GM12878 (cell line): ENCODE data around the gene ANO5. TPM values are rescaled to one million over a fixed set of nuclear protein-coding genes. Genes with fewer than 3 reads are reported as not detected.

ENCODE experiments used
- ATAC-seq: fragments of 200-7000 bp; cut with Tn5 transposase; 3 replicates; pipeline ENCODE4 v1.9.1; 2020; ENCODE audit warnings: mild to moderate bottlenecking, moderate library complexity
- BruUV-seq: library from RNA; stranded (reverse); fragments of 400-500 nt; replicated peaks from 2 replicates; lab custom pipeline; 2021; lab: Mats Ljungman, UMichigan
- CTCF ChIA-PET: fragments of 300-600 bp; sonication (Branson Sonifier 250); formaldehyde crosslinking; extraction: SDS; loops from one replicate; lab custom pipeline; 2021; ENCODE audit warnings: inconsistent platforms; lab: Yijun Ruan, JAX
- POLR2A ChIA-PET: fragments of 350-600 bp; formaldehyde crosslinking; extraction: SDS; loops from one replicate; lab custom pipeline; 2021; ENCODE audit warnings: inconsistent platforms; lab: Charles Lee
- RAD21 ChIA-PET: fragments of 300-600 bp; sonication (Branson Sonifier 250); formaldehyde crosslinking; loops from one replicate; lab custom pipeline; 2023; ENCODE audit warnings: antibody characterized with exemption; ENCODE audit not compliant: unreplicated experiment; lab: Charles Lee
- SMC1A ChIA-PET: fragments of 300-600 bp; sonication (Branson Sonifier 250); formaldehyde crosslinking; loops from one replicate; lab custom pipeline; 2023; ENCODE audit not compliant: unreplicated experiment, uncharacterized antibody; lab: Charles Lee
- DNase-seq: peaks from one replicate; pipeline ENCODE4 v3.0.0-alpha.2; 2011; ENCODE audit warnings: low read depth, low spot score
- FAIRE-seq: peaks from 3 replicates; lab custom pipeline; 2011; peaks lifted over from hg19 to GRCh38; lab: Jason Lieb, UNC
- H2AFZ ChIP-seq: 2 replicates; pipeline ENCODE4 v1.6.0; 2011; ENCODE audit warnings: low read depth, low read length, control low read depth; ENCODE audit not compliant: control insufficient read depth
- H3K27ac ChIP-seq: 2 replicates; pipeline ENCODE4 v1.5.1; 2011; ENCODE audit warnings: control low read depth; ENCODE audit not compliant: control insufficient read depth, insufficient read depth
- H3K27me3 ChIP-seq, 2 experiments: replicated peaks in 1 of 2; 2 replicates each; pipeline versions ENCODE4 v1.6.0 to v1.6.1; 2011; ENCODE audit warnings: low read length in 1 of 2; ENCODE audit not compliant: control insufficient read depth in 2 of 2, insufficient read depth in 2 of 2
- H3K36me3 ChIP-seq, 2 experiments: 2 replicates each; pipeline ENCODE4 v1.5.1; 2011; ENCODE audit warnings: low read length in 1 of 2; ENCODE audit not compliant: control insufficient read depth in 2 of 2, insufficient read depth in 2 of 2
- H3K4me1 ChIP-seq: 2 replicates; pipeline ENCODE4 v1.6.1; 2011; ENCODE audit warnings: mild to moderate bottlenecking, low read length, moderate library complexity, mixed read lengths; ENCODE audit not compliant: control insufficient read depth, insufficient read depth
- H3K4me2 ChIP-seq: 2 replicates; pipeline ENCODE4 v1.6.0; 2011; ENCODE audit warnings: control low read depth; ENCODE audit not compliant: control insufficient read depth, insufficient read depth
- H3K4me3 ChIP-seq: fragments of 200-600 bp; sonication (generic); 2 replicates; pipeline ENCODE4 v1.5.1; 2016
- H3K79me2 ChIP-seq: 2 replicates; pipeline ENCODE4 v1.6.0; 2011; ENCODE audit warnings: low read length; ENCODE audit not compliant: control insufficient read depth, insufficient read depth
- H3K9ac ChIP-seq: 2 replicates; pipeline ENCODE4 v1.8.0; 2011; ENCODE audit warnings: low read length, control low read depth, mixed read lengths; ENCODE audit not compliant: control insufficient read depth, insufficient read depth
- H3K9me3 ChIP-seq: replicated peaks from 3 replicates; pipeline ENCODE4 v1.5.1; 2011; ENCODE audit warnings: mild to moderate bottlenecking, low read length; ENCODE audit not compliant: control insufficient read depth, insufficient read depth
- H4K20me1 ChIP-seq: 2 replicates; pipeline ENCODE4 v1.6.0; 2011; ENCODE audit not compliant: control insufficient read depth, insufficient read depth
- CBX3 ChIP-seq: fragments of 200-600 bp; sonication (generic); IDR thresholded peaks from 2 replicates; pipeline ENCODE4 v1.6.1; 2016; ENCODE audit warnings: low read depth, borderline replicate concordance
- DPF2 ChIP-seq: fragments of 450-650 bp; IDR thresholded peaks from 2 replicates; pipeline ENCODE4 v1.6.1; 2017; ENCODE audit warnings: mild to moderate bottlenecking
- NR2F1 ChIP-seq: fragments of 450-650 bp; conservative IDR thresholded peaks from 2 replicates; pipeline ENCODE4 v1.6.1; 2017; ENCODE audit warnings: mild to moderate bottlenecking
- REST ChIP-seq: IDR thresholded peaks from 2 replicates; pipeline ENCODE4 v1.6.1; 2012; ENCODE audit warnings: mild to moderate bottlenecking, low read depth, low read length
- SIN3A ChIP-seq: IDR thresholded peaks from 2 replicates; pipeline ENCODE4 v1.6.1; 2012; ENCODE audit warnings: low read depth, low read length, improper control_type of control experiment
- SP1 ChIP-seq: IDR thresholded peaks from one replicate; pipeline ENCODE4 v1.6.1; 2011; ENCODE audit warnings: low read depth, low read length
- SPI1 ChIP-seq: IDR thresholded peaks from 2 replicates; pipeline ENCODE4 v1.6.1; 2011; ENCODE audit warnings: low read depth, mild to moderate bottlenecking, low read length, moderate library complexity, borderline replicate concordance; ENCODE audit not compliant: insufficient read depth
- USF2 ChIP-seq: IDR thresholded peaks from 2 replicates; pipeline ENCODE4 v1.6.1; 2011; ENCODE audit warnings: low read depth, low read length, improper control_type of control experiment, borderline replicate concordance
- YBX1 ChIP-seq: fragments of 450-650 bp; IDR thresholded peaks from 2 replicates; pipeline ENCODE4 v1.6.1; 2016; ENCODE audit warnings: antibody characterized with exemption
- ZNF207 ChIP-seq: fragments of 450-650 bp; IDR thresholded peaks from 2 replicates; pipeline ENCODE4 v1.6.1; 2014; ENCODE audit warnings: antibody characterized with exemption, mild to moderate bottlenecking, borderline replicate concordance
- in situ Hi-C: fragments of 300-500 bp; cut with MboI; formaldehyde crosslinking; loops from 9 replicates; pipeline ENCODE4 v1.14.3; 2018; ENCODE audit warnings: mixed read lengths
- intact Hi-C: fragments of 100-400 bp; cut with micrococcal nuclease; formaldehyde crosslinking; loops from one replicate; pipeline ENCODE4 v1.14.2; 2022; ENCODE audit not compliant: unreplicated experiment
- polyA plus RNA-seq, 11 experiments: library from polyadenylated mRNA; depleted of rRNA in 4 of 11; unstranded in 6 of 11; stranded (reverse) in 5 of 11; fragments of >200 nt; fragmentation: Nextera tagmentation in 4 of 11; fragmentation: Illumina TruSeq in 1 of 11; extraction: Ambion mirVana in 4 of 11; extraction: Trizol in 1 of 11; gene quantifications; 1 replicate in 1 of 11; 2 replicates in 10 of 11; pipeline versions ENCODE4 v1.2.1 to v1.2.3, GENCODE V29; 2011 to 2016; ENCODE audit warnings: inconsistent platforms in 2 of 11, missing spikeins in 2 of 11, low read depth in 1 of 11
- total RNA-seq, 4 experiments: library from RNA; depleted of rRNA in 3 of 4; stranded (reverse); fragments of >200 nt in 3 of 4; fragmentation: Illumina TruSeq in 1 of 4; extraction: Trizol in 1 of 4; gene quantifications; 2 replicates each; pipeline versions ENCODE4 v1.2.1 to v1.2.3, GENCODE V29; 2013 to 2021
- TF ChIP-seq, protein P1 (sequence below): fragments of 450-650 bp; IDR thresholded peaks from 2 replicates; pipeline ENCODE4 v1.6.1; 2017; ENCODE audit warnings: mild to moderate bottlenecking, low read depth, inconsistent platforms; ENCODE audit not compliant: poor library complexity, severe bottlenecking
- TF ChIP-seq, protein P2 (sequence below): IDR thresholded peaks from 2 replicates; pipeline ENCODE4 v1.6.1; 2012; ENCODE audit warnings: improper control_type of control experiment, low read depth, low read length; ENCODE audit not compliant: insufficient replicate concordance

ANO5 gene
- total and polyA plus RNA-seq, 10 of the 15 experiments (the other 5 are each of a cell fraction or from before 2014, with no cell fraction given): 1.6 to 10.2 (median 4.1) TPM

- ChIA-PET RAD21 (no interaction called here), SMC1A (interaction anchor here (1.0 kb wide), 1 partner anchor 9 kb away, joined by 3 read pairs; no protein-coding TSS in a partner anchor), POLR2A (no interaction called here), CTCF (interaction anchor here (1.0 to 1.7 kb wide), 4 partner anchors 9 to 80 kb away, joined by 3 to 10 read pairs (median 4); no protein-coding TSS in a partner anchor)
- Histone ChIP-seq H3K79me2 (no peaks in the 10 kb centered on the region), H3K4me1 (no peaks in the 10 kb centered on the region), H3K36me3 (no peaks in the 10 kb centered on the region), H3K9me3 (no peaks in the 10 kb centered on the region), H3K9ac (no peak overlapping the region), H3K27me3 (no peaks in the 10 kb centered on the region), H3K4me3 (no peak overlapping the region), H3K4me2 (no peak overlapping the region), H3K27ac (no peak overlapping the region), H4K20me1 (no peaks in the 10 kb centered on the region), H2AFZ (no peak overlapping the region)
- FAIRE-seq (no peak), ATAC-seq (no peak), DNase-seq (no peak)
- TF ChIP-seq NR2F1 (no peak), SP1 (no peak), SIN3A (no peak), ZNF207 (no peak), SPI1 (no peak), CBX3 (no peak), YBX1 (no peak), USF2 (no peak), DPF2 (no peak), REST (no peak)
- TF ChIP-seq, protein P1, sequence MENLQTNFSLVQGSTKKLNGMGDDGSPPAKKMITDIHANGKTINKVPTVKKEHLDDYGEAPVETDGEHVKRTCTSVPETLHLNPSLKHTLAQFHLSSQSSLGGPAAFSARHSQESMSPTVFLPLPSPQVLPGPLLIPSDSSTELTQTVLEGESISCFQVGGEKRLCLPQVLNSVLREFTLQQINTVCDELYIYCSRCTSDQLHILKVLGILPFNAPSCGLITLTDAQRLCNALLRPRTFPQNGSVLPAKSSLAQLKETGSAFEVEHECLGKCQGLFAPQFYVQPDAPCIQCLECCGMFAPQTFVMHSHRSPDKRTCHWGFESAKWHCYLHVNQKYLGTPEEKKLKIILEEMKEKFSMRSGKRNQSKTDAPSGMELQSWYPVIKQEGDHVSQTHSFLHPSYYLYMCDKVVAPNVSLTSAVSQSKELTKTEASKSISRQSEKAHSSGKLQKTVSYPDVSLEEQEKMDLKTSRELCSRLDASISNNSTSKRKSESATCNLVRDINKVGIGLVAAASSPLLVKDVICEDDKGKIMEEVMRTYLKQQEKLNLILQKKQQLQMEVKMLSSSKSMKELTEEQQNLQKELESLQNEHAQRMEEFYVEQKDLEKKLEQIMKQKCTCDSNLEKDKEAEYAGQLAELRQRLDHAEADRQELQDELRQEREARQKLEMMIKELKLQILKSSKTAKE: no peak
- TF ChIP-seq, protein P2, sequence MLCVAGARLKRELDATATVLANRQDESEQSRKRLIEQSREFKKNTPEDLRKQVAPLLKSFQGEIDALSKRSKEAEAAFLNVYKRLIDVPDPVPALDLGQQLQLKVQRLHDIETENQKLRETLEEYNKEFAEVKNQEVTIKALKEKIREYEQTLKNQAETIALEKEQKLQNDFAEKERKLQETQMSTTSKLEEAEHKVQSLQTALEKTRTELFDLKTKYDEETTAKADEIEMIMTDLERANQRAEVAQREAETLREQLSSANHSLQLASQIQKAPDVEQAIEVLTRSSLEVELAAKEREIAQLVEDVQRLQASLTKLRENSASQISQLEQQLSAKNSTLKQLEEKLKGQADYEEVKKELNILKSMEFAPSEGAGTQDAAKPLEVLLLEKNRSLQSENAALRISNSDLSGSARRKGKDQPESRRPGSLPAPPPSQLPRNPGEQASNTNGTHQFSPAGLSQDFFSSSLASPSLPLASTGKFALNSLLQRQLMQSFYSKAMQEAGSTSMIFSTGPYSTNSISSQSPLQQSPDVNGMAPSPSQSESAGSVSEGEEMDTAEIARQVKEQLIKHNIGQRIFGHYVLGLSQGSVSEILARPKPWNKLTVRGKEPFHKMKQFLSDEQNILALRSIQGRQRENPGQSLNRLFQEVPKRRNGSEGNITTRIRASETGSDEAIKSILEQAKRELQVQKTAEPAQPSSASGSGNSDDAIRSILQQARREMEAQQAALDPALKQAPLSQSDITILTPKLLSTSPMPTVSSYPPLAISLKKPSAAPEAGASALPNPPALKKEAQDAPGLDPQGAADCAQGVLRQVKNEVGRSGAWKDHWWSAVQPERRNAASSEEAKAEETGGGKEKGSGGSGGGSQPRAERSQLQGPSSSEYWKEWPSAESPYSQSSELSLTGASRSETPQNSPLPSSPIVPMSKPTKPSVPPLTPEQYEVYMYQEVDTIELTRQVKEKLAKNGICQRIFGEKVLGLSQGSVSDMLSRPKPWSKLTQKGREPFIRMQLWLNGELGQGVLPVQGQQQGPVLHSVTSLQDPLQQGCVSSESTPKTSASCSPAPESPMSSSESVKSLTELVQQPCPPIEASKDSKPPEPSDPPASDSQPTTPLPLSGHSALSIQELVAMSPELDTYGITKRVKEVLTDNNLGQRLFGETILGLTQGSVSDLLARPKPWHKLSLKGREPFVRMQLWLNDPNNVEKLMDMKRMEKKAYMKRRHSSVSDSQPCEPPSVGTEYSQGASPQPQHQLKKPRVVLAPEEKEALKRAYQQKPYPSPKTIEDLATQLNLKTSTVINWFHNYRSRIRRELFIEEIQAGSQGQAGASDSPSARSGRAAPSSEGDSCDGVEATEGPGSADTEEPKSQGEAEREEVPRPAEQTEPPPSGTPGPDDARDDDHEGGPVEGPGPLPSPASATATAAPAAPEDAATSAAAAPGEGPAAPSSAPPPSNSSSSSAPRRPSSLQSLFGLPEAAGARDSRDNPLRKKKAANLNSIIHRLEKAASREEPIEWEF: no peak
- in situ Hi-C loops (no loop called here), intact Hi-C loops (no loop called here)
- no TSS peak for BruUV-seq
Observed at GRCh38 chr11:22179626-22180025, 13.3 kb upstream of the ANO5 start.
